Measurements from ENCODE around the gene KIAA1328.

DNA sequence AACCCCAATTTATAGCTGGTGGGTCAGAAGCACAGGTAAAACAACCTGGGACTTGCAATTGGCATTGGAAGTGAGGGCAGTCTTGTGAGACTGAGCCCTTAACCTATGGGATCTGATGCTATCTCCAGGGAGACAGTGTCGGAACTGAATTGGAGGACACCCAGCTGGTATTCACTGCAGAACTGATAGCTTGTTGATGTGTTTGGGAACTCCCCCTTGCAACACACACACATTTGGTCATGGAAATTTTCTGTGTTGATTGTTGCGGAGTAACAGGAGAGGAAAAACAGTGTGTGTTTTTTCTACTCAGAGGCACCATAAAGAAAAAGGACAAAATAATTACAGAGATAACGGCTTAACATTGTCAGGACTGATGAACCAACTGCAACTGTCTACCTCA lies 16.2 kb upstream of the KIAA1328 start:
- TF ChIP-seq, protein P1, sequence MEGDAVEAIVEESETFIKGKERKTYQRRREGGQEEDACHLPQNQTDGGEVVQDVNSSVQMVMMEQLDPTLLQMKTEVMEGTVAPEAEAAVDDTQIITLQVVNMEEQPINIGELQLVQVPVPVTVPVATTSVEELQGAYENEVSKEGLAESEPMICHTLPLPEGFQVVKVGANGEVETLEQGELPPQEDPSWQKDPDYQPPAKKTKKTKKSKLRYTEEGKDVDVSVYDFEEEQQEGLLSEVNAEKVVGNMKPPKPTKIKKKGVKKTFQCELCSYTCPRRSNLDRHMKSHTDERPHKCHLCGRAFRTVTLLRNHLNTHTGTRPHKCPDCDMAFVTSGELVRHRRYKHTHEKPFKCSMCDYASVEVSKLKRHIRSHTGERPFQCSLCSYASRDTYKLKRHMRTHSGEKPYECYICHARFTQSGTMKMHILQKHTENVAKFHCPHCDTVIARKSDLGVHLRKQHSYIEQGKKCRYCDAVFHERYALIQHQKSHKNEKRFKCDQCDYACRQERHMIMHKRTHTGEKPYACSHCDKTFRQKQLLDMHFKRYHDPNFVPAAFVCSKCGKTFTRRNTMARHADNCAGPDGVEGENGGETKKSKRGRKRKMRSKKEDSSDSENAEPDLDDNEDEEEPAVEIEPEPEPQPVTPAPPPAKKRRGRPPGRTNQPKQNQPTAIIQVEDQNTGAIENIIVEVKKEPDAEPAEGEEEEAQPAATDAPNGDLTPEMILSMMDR (IDR thresholded peaks at IDR 0.05) = no peak
- no peak for TF ChIP-seq POLR2A (IDR thresholded peaks at IDR 0.05)
